Right lobe of liver (tissue), 4 donors: ENCODE results near the gene MACROH2A2.

Experiments used
- POLR2A ChIP-seq: fragments of 450-650 bp; IDR thresholded peaks from one replicate; pipeline ENCODE4 v1.6.1; 2017; ENCODE audit warnings: antibody characterized with exemption, mild to moderate bottlenecking
- TF ChIP-seq, protein P1 (sequence below), 4 donors: fragments of 200-600 bp in 3 of 4; fragments of 450-650 bp in 1 of 4; IDR thresholded peaks; one replicate each; pipeline versions ENCODE4 v1.5.1 to v1.8.0; 2016 to 2022; ENCODE audit warnings: antibody characterized with exemption in 4 of 4, mild to moderate bottlenecking in 2 of 4
- donor health status: DM: no; HTN: no; CAD: no.
- donor health status: DM: no; HTN: no; CAD: no.
- donor health status: DM: no; HTN: yes; CAD: no.

- TF ChIP-seq, protein P1, sequence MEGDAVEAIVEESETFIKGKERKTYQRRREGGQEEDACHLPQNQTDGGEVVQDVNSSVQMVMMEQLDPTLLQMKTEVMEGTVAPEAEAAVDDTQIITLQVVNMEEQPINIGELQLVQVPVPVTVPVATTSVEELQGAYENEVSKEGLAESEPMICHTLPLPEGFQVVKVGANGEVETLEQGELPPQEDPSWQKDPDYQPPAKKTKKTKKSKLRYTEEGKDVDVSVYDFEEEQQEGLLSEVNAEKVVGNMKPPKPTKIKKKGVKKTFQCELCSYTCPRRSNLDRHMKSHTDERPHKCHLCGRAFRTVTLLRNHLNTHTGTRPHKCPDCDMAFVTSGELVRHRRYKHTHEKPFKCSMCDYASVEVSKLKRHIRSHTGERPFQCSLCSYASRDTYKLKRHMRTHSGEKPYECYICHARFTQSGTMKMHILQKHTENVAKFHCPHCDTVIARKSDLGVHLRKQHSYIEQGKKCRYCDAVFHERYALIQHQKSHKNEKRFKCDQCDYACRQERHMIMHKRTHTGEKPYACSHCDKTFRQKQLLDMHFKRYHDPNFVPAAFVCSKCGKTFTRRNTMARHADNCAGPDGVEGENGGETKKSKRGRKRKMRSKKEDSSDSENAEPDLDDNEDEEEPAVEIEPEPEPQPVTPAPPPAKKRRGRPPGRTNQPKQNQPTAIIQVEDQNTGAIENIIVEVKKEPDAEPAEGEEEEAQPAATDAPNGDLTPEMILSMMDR (IDR thresholded peaks at IDR 0.05): no peak
- TF ChIP-seq POLR2A: no peak
These were observed 72.3 kb downstream of the MACROH2A2 start for GRCh38 chr10:70124918-70125317.
